Stimulated activated CD8-positive, alpha-beta memory T cell treated with anti-CD3 and anti-CD28 coated beads, Interleukin-4, amount 100 ng/mL, for 24 hours (primary cell): ENCODE measurements around the gene ABCA2.
"Not testable (repeated sequence)": the region's sequence is repeated elsewhere in the genome, so short reads cannot be mapped to it uniquely, and the experiment has no call there.

ENCODE experiments used
- DNase-seq: peaks from one replicate; pipeline ENCODE4 v3.0.0-alpha.2; 2020; ENCODE audit warnings: low read depth

ABCA2 gene

GRCh38 chr9:137062798-137063197 lies 34.8 kb upstream of the ABCA2 start:
- not testable (repeated sequence) for DNase-seq

- DNase-seq: no peak
These were observed 34.3 kb upstream of the ABCA2 start for GRCh38 chr9:137062384-137062783.

DNA sequence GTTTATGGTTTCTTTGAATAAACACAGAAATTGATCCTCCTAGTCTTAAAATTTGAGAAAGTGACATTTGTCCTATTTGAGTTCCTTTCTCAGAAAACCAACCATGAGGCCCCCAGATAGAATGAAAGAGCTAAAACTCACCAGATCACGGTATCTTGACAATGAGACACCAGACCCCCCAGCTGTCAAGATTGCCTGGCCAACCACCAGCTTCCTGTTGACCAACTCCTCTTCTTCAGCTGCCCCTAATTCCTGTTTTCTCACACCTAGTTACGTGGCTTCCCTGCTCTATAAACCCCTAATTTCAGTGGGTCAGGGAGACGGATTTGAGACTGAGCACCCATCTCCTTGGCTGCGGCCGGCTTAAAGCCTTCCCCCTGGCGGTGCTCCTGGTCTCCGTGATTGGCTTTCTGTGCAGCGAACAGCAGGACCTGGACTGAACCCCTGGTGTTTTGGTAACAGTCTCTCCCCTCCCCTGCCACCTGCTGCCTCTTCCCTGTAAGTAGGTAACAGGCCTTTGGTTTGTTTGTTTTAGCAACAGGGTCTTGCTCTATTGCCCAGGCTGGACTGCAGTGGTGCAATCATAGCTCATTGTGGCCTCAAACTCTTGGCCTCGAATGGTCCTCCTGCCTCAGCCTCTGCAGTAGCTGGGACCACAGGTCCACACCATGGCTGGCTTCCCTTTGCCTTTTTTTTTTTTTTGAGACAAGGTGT lies 30.6 kb upstream of the ABCA2 start:
- DNase-seq: no peak

DNA sequence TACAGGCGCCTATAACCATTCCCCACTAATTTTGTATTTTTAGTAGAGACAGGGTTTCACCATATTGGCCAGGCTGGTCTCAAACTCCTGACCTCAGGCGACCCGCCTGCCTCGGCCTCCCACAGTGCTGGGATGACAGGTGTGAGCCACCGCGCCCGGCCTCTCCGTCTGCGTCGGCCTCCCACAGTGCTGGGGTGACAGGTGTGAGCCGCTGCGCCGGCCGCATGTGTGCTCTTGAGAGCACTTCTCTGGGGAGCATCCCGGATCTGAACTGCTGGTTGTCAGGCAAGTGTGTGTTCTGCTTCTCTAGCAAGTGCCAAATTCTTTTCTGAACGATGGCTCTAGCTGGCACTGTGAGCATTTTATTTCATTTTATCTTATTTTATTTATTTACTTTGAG lies 29.5 kb upstream of the ABCA2 start:
- no peak for DNase-seq

- DNase-seq: no peak
These were observed 28.8 kb upstream of the ABCA2 start for GRCh38 chr9:137056739-137057415.

DNA sequence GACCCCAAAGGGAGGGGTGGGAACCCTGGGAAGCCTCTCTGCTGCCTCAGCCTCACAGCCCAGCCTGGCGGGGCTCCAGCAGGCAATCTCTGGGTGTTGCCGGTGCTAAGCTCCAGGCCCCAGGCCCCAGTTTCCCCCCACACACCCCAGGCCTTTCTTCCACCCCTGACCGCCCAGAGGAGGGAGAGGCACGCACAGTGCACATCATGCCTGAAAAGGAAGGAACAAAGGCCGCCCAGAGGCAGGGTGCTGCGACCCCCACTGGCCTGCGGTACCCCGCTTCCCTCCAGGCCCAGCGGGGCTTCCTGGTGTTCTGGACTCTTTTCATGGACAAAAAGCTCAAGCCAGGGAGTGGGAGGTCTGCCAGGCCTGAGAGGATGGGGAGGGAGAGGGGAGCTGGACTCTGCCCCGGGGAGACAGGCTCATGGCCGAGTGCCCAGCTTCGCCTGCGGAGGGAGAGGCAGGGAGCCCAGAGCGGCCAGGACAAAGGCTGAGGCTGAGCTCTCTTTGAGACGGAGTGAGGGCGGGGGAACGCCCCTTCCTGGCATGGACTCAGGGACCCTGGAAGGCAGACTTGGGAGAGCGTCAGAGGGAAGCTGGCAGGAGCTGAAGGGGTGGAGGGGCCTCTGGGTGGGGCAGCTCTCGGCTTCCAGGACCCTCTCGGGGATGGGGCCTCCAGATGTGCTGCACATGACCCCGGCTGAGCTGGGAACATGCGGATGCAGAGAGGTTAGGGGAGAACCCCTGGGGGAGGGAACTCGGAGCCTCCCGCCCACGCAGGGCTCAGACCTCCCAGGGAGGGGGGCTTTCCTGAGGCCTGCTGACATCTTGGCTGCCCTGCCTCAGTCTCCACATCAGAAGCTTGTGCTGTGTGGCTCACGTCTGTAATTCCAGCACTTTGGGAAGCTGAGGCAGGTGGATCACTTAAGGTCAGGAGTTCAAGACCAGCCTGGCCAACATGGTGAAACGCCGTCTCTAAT lies 27.6 kb upstream of the ABCA2 start:
- no peak for DNase-seq

GRCh38 chr9:137054932-137055384 lies 26.9 kb upstream of the ABCA2 start:
- DNase-seq: no peak

DNA sequence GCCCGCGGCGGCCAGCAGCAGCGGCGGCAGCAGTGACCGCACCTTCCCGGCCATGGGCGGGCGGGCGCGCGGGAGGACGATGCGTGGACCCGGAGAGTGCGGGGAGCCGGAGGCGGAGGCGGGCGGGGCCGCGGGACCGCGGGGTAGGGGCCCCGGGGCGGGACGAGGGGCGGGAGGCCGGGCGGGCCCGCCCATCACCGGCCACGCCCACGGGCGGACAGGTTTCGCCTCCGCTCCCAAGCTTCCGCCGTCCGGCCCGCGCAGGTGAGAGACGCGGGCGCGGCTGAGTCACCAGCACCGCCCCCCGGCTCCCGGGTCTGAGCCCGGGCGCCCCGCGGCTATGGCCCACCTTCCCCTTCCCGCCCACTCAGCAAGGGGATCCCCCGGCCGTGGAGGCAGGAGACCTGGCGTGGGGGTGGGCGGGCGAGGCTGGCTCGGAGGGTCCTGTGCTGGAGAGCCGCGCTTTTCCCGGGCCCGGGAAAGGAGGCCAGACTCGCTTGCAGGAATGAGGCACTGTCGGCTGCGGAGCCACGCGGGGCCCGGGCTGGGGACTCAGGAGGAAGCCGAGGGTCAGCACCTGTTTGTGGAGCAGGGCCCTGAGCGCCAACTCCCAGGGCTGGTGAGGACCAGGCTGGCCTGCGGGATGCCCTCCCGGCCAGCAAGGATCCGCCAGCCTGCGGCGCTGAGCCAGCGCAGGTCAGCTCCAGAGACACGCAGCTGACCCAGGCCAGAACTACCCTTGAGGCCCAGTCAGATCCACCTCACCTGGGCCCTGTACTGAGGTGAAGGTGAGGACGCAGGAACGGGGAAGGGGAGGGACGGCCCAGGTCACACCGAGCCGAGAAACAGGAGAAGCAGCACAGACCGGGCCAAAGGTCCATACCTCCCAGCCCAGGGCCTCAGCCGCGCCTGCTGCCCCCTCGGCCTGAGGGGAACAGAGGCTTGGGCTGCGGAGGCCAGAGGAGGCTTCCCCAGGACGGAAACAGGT lies 26.2 kb upstream of the ABCA2 start, which contains the start of gene ENTPD2:
TSS of gene ENTPD2 (minus strand) at position 118 of the 988 bp plus-strand sequence. CDS start at position 54, 64 bp downstream.
- no peak for DNase-seq

GRCh38 chr9:137052998-137053943 lies 25.2 kb upstream of the ABCA2 start:
- no peak for DNase-seq

DNA sequence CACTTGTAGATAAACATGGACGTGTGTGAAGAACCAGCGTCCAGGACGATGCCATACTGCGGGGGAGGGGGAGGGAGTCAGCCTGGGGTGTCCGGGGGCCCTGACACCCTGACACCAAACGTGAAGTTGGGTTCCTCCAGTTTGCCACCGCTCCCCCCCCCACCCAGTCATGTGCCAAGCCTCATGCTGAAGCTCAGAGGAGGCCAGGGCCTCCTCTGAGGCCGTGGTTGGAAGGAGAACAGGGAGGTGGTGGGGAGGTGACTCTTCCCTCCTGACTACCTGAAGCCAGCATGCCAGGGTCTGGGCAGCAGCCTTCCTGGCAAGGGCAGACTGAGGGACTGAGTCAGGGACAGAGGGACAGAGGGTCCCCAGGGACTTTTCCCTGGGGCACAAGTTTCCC lies 24.3 kb upstream of the ABCA2 start:
- no peak for DNase-seq

- no peak for DNase-seq
These were observed 23.2 kb upstream of the ABCA2 start for GRCh38 chr9:137051145-137051724.

DNA sequence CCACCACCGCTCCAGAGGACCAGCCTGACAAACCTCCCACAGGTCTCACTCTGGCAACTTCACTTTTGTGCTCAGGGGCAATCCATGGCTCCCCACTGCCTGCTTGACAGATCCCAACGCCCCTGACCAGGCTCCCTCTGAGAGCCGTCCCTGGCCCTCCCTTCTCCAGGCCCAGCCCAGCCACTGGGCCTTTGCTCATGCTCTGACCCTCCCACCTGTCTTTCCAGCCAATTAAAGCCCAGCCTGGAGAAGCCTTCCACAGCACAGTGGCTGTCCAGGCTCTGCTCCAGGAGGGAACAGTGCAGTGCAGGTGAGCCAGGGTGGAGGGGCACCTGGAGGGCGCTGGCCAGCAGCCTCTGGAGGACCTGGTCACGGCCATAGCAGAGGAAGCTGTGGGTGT lies 22.5 kb upstream of the ABCA2 start:
- no peak for DNase-seq

DNA sequence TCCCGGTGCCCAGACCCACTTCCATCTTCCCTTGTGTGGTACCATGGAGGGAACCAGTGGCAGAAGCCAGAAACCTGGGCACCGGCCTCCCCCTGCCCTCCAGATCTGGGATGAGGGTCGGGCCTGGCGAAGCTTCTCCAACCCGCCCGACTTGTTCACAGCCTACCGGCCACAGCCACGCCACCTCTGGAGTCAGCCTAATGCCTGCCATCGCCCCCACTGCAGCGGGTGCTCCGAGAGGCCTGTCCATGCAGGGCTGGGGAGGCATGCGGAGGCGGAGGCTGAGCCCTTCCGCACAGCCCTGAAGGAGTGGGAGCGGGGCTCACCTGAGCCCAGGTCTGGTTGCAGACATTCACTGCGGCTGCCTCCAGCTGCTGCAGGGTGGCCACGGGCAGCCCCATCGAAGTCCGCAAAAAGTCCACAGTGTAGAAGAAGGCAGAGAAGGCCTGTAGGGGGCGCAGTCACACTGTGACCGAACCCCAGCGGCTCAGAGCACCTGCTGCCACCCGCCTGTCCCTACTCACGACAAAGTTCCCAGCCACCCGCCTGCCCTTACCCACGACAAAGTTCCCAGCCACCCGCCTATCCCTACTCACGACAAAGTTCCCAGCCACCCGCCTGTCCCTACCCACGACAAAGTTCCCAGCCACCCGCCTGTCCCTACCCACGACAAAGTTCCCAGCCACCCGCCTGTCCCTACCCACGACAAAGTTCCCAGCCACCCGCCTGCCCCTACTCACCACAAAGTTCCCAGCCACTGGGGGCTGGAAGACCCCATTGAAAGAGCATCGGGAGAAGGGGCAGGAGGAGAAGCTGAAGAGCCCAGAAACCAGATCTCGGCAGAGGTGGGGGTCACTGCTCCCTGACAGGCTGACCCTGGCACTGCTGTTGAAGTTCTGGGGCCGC lies 21.8 kb upstream of the ABCA2 start:
- no peak for DNase-seq

- DNase-seq: no peak
These were observed 20.9 kb upstream of the ABCA2 start for GRCh38 chr9:137048655-137049543.

GRCh38 chr9:137046088-137046787 lies 18.2 kb upstream of the ABCA2 start, which contains the start of gene NPDC1:
Gene NPDC1 (minus strand): TSS chr9:137046177. CDS start chr9:137045989, 188 bp downstream.
- DNase-seq: peak; percentile 71

- DNase-seq: no peak
These were observed 17.5 kb upstream of the ABCA2 start for GRCh38 chr9:137045294-137046087.
